SHP77 (cell line): ENCODE measurements around the gene SLC32A1.

ENCODE experiments used
- DNase-seq, 2 experiments: peaks; one replicate each; lab custom pipeline; 2025; lab: John Stamatoyannopoulos, UW

SLC32A1 gene

DNA sequence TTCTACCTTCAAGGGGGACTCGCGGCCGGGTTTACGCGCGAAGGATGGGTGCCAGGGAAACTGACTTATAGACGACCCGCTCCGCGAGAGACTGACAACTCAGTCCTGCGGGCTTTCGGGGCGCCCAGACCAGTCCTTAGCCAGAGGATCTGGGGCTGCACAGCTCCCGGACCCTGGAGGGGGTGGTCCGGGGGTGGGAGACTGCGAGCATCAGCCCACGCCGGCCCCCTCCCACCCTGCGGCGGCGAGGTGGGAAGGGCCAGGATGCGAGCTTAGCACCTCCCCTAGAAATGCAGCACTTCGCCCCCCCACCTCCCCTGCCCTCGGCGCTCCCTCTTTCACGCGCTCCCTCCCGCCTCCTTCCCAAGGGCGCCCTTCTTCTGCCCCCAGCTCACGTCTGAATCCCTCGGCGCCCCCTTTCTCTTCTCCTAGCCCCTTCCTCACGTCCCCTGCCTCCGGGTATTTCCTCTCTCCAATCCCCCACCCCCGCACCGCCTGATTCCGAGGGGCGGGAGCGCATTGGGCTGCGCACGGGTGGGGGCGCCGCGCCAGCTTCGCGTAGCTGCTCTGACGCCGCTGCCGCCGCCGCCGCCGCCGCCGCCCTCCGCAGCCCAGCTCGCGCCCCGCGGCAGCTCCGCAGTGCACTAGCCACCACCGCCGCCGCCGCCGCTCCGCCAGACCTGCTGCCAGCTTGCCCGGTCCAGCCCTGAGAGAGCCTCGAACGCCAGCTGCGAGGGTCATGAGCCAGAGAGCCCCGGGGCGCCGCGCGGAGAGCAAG lies at the start of gene SLC32A1:
Gene SLC32A1, plus strand, starts transcription at position 639 of the 778 bp plus-strand sequence. CDS start 239 bp downstream, outside the sequence.
- no peak for DNase-seq

- DNase-seq, result no peak
Observed at GRCh38 chr20:38674765-38675133, 49.5 kb upstream of the SLC32A1 start.

DNA sequence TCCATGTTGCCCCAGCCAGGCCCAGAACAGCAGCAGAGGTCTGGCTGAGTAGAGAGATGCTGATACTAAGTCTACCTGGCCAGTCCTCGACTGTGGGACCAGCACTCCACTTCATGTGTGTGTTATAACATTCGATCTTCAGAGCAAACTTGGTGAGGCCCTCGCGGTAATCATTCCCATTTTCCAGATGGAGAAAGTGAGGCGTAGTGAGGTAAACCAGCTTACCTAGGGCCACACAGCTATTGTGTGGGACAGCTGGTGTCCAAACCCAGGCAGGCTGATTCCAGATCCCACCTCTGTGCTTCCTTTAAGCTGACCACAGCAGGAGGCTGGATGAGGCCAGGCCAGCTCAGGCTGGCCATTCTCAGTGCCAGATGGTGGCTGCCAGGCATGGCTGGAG lies 47.7 kb upstream of the SLC32A1 start:
- no peak for DNase-seq

DNA sequence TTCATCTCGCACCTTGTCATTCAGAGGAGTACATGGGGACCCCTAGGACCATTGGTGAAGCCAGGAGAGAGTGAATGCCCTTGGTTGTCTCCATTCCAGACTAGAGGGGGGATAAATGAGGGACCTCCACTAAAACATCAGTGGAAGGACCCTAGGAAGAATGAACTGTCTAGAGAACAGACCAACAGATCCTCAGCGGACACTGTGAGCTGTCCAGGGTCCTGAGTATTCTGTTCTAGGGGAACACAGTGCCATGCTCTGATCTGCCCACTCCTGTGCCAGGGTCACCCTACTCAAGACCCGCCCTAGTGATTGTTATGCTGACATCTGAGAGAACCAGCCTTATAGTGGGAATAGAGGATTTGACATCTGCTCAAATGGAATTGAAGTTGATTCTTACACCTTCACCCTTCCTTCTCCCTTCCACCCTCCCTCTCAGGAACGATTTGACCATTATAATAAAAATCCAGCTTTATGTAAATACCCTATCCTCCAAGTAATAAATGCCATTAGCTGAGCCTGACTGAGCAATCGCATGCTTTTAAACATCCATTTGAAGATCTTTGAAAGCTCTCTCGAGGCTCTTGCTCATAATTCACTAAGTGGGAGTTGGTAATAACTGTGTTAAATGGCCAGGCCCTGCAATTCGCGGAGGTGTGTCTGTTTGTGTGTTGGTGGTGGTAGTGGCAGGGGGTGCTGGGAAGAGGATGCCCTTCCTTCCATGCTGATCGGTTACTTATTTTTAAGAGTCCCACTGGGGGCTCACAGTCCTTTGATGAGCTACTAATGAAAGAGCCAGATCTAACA lies 43.6 kb upstream of the SLC32A1 start:
- DNase-seq, result no peak

DNA sequence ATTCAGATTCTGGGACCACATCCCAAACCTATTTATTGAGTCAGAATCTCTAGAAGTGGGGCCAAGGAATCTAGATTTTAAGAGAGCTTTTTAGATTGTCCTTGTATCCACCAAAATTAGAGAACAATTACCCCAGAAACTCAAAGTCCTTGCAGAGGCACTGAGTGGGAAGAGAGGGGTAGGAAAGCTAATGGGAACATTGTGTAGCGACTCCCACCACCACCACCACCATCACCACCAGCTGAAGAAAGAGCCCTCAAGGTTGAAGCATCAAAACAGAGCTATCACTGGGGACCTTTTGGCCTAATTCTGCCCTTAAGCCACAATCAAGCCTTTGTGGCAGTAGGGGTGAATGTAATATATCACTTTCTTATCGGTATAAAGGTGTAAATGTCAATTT lies 39.0 kb upstream of the SLC32A1 start:
- DNase-seq, result no peak

DNA sequence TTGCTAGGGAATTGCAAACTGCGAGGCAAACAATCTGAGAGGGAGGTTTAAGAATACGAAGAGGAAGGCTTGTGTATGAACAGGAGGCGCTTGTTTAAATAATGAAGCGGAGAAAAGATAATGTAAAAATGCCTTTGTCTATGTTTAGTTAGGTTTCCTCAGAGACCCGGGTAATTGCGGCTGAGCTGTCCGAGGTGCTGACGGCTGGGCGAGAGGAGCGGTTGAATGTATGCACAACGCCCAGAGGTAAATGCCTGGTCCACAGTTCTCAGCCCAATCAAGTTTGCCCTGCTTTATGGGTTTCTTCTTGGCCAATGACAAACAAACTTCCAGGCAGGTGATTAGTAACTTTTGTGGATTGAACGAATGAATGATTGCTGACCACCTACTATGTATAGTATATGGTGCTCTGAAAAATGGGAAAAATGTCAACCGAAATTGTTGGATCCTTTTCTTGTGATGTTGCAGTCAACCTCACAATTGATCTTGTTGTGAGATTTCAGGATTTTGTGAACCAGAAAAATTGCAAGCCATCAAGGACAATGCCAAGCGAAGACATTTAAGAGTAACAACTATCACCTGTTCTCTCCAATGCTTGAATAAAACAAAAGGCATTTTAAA lies 38.3 kb upstream of the SLC32A1 start:
- DNase-seq, result no peak

GRCh38 chr20:38692436-38693411 lies 31.6 kb upstream of the SLC32A1 start:
- DNase-seq, result no peak

GRCh38 chr20:38697306-38697705 lies 27.0 kb upstream of the SLC32A1 start:
- no peak for DNase-seq

- DNase-seq, result no peak
Observed at GRCh38 chr20:38698541-38698940, 25.7 kb upstream of the SLC32A1 start.

- no peak for DNase-seq
Observed at GRCh38 chr20:38700141-38700540, 24.1 kb upstream of the SLC32A1 start.

GRCh38 chr20:38700926-38701325 lies 23.4 kb upstream of the SLC32A1 start:
- no peak for DNase-seq

- DNase-seq, result no peak
Observed at GRCh38 chr20:38703526-38703925, 20.8 kb upstream of the SLC32A1 start.

DNA sequence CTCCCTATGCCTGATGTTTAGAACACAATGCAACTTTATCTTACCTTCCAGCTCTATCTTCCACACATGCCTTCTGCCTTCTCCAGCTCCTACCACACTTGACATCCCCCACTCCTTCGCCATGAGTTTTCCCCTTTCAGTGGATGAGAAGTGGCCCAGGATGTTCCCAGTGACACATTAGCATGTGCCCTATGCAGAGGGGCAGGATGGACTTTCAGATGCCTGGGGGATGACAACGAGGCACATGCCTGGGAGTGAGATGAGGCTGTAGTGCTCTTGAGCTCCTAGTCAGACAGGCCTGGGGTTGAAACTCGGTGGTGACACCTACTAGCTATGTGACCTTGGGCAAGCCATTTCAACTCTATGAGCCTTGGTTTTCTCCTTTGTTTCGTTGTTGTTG lies 20.1 kb upstream of the SLC32A1 start:
- DNase-seq, result no peak

DNA sequence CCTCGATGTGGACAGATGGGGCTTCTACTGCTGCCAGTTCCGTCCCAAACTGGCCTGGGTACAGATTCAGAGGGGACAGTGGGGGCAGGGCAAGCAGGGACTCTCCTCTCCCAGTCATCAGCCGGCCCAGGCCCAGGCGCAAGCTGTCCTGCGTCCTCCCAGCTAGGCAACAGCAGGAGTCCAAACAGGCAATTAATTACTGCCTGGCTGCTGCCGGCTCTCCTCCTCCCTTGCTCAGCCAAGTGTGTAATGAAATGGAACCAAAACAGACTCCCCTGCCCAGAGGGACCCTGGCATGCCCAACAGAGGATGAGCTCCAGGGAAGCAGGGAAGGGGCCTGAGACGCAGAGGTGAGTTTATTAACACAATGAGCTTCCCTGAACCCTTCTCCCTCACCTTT lies 17.8 kb upstream of the SLC32A1 start:
- no peak for DNase-seq

- no peak for DNase-seq
Observed at GRCh38 chr20:38714308-38714707, 10.0 kb upstream of the SLC32A1 start.

- no peak for DNase-seq
Observed at GRCh38 chr20:38715646-38716045, 8.6 kb upstream of the SLC32A1 start.

GRCh38 chr20:38722683-38723016 lies 1.6 kb upstream of the SLC32A1 start:
- DNase-seq, result no peak

DNA sequence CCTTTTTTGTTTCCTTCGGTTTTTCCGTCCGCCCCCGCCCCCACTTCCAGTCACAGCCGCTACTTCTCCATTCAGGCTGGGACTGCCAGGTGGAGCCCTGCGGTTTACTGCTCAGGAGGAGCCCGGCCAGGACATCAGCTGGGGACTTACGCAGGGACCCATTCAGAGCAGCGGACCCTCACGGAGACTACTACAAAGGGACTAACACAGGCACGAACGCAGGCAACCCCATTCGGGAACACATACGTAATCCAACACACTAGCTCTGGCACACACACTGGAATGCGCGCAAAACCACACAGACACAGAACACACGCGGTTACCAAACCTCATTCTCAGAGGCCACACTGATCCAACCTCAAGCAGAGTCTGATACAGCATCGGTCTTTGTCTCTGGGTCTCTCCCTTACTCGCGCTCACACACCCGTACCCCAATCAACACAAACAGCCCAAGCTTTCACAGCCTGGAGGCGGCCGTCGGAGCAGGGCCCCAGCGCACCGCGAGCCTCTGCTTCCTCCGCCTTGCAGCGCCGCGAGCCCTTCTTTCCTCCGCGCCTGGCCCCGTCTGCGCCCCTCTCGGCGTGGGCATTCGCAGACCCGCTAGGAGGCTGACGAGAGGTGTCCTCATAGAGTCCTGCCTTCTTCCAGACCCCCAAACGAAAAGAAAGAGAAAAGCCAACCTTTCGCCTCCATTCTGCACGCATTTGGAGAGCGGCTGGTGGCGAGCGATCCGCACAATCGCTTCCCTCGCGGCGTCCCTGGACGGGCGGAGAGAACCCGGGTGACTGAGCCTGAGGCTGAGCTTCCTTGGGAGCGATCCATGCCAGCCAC lies 1.1 kb upstream of the SLC32A1 start:
- no peak for DNase-seq

GRCh38 chr20:38724626-38725147 lies 401 bp downstream of the SLC32A1 start:
- no peak for DNase-seq

DNA sequence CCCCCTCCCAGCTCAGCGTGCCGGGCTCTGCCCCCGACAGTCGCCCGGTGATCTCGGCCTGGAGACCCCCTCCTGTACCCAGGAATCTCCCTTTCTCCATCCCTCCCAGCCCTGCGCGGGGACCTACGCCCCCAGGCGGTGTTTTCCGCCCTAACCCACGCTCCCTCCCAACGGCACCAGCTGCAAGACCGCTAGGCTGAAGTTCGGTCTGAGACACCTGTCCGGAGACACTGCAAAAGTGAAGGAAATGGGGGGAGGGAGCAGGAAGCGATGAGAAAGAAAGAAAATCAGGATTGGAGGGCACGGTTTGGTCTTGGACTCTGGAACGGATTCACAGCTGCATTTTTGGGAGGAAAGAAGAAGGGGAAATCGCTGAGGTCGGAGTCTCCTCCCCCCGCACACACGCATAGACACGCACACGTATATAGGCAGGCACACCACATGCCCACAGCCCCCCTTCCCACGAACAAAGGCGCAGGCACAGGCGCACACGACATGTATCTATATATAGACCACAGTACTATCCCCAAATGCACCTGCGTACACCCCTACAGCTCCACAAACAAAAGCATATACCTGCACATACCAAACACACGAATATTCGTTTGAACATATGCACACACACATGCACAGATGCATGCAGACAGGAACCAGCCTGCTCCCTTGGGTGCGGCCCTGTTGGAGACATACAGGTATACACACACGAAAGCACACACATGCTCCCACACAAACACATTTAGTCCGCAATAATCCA lies 1.0 kb downstream of the SLC32A1 start:
- no peak for DNase-seq
